Chondrocyte (in vitro differentiated cells): ENCODE measurements around the gene SAP25. TPM values are rescaled to one million over a fixed set of nuclear protein-coding genes. Genes with fewer than 3 reads are reported as not detected.
A peak's percentile ranks its signal among the peaks of the same experiment; 100 is the strongest.

Source experiments
- DNase-seq: peaks from one replicate; pipeline ENCODE4 v3.0.0; 2021; ENCODE audit warnings: mixed read lengths, low spot score
- H3K27ac Mint-ChIP-seq: one replicate; pipeline ENCODE4 v1.8.0; 2021; ENCODE audit warnings: mild to moderate bottlenecking, moderate library complexity, mixed read lengths; ENCODE audit not compliant: unreplicated experiment
- H3K27me3 Mint-ChIP-seq: 2 replicates; pipeline ENCODE4 v1.8.0; 2021; ENCODE audit warnings: low read depth, mixed read lengths
- H3K36me3 Mint-ChIP-seq: 2 replicates; pipeline ENCODE4 v1.8.0; 2021; ENCODE audit warnings: low read depth, mixed read lengths
- H3K4me1 Mint-ChIP-seq: 2 replicates; pipeline ENCODE4 v1.8.0; 2021; ENCODE audit warnings: low read depth, mild to moderate bottlenecking, mixed read lengths
- H3K4me3 Mint-ChIP-seq: one replicate; pipeline ENCODE4 v1.8.0; 2021; ENCODE audit warnings: mild to moderate bottlenecking, moderate library complexity, mixed read lengths; ENCODE audit not compliant: unreplicated experiment
- H3K9me3 Mint-ChIP-seq: 2 replicates; pipeline ENCODE4 v1.8.0; 2021; ENCODE audit warnings: low read depth, mixed read lengths
- CTCF ChIP-seq: fragments of 200-600 bp; sonication (generic); IDR thresholded peaks from 2 replicates; pipeline ENCODE4 v1.5.0; 2021; ENCODE audit warnings: antibody characterized with exemption, mild to moderate bottlenecking, moderate library complexity
- total RNA-seq: library from RNA; stranded (reverse); gene quantifications from 3 replicates; pipeline ENCODE4 v1.2.1, GENCODE V29; 2021

The SAP25 gene
- total RNA-seq, 1 donor from 2014 or later, result 0.70 TPM

GRCh38 chr7:100591596-100591995 lies 17.9 kb upstream of the SAP25 start:
- Mint-ChIP-seq H3K27me3 (no peaks in the 10 kb centered on the region), H3K9me3 (no peaks in the 10 kb centered on the region), H3K4me3 (no peak overlapping the region), H3K27ac (no peak overlapping the region), H3K36me3 (no peaks in the 10 kb centered on the region), H3K4me1 (peaks cover 13% of the 10 kb centered on the region)
- no peak for TF ChIP-seq CTCF
- DNase-seq, result no peak

- no peak for DNase-seq
- H3K9me3 Mint-ChIP-seq, result no peaks in the 10 kb centered on the region
- no peaks in the 10 kb centered on the region for H3K27me3 Mint-ChIP-seq
- peaks cover 16% of the 10 kb centered on the region for H3K4me1 Mint-ChIP-seq
- H3K4me3 Mint-ChIP-seq, result no peak overlapping the region
- TF ChIP-seq CTCF, result no peak
- H3K27ac Mint-ChIP-seq, result peak overlapping the region; percentile 37
- no peaks in the 10 kb centered on the region for H3K36me3 Mint-ChIP-seq
These were observed 16.5 kb upstream of the SAP25 start for GRCh38 chr7:100590077-100590737.

GRCh38 chr7:100589341-100589947 lies 15.7 kb upstream of the SAP25 start:
- no peak for TF ChIP-seq CTCF
- Mint-ChIP-seq H3K4me3 (no peak overlapping the region), H3K9me3 (no peaks in the 10 kb centered on the region), H3K4me1 (peaks cover 24% of the 10 kb centered on the region), H3K36me3 (no peaks in the 10 kb centered on the region), H3K27ac (no peak overlapping the region), H3K27me3 (no peaks in the 10 kb centered on the region)
- DNase-seq, result no peak

GRCh38 chr7:100588438-100588837 lies 14.7 kb upstream of the SAP25 start:
- Mint-ChIP-seq H3K4me1 (peaks cover 34% of the 10 kb centered on the region), H3K27ac (no peak overlapping the region), H3K9me3 (no peaks in the 10 kb centered on the region), H3K4me3 (no peak overlapping the region), H3K36me3 (no peaks in the 10 kb centered on the region), H3K27me3 (no peaks in the 10 kb centered on the region)
- peak; percentile 60 for TF ChIP-seq CTCF
- no peak for DNase-seq

- peak within 1 kb of the TSS; percentile 85 for H3K4me3 Mint-ChIP-seq
- no peaks in the 10 kb centered on the region for H3K27me3 Mint-ChIP-seq
These were observed 12.7 kb upstream of the SAP25 start, which contains the start of gene FBXO24 for GRCh38 chr7:100586266-100587025. TSS of gene FBXO24 (plus strand) at chr7:100586328. CDS start at chr7:100586626, 298 bp downstream.

More at GRCh38 chr7:100586266-100587025, 12.7 kb upstream of the SAP25 start, which contains the start of gene FBXO24:
- H3K4me1 Mint-ChIP-seq, result peaks cover 39% of the 10 kb centered on the region
- H3K36me3 Mint-ChIP-seq, result no peaks in the 10 kb centered on the region
- H3K9me3 Mint-ChIP-seq, result no peaks in the 10 kb centered on the region
- DNase-seq, result peak; percentile 100
- TF ChIP-seq CTCF, result no peak
- peak within 1 kb of the TSS; percentile 92 for H3K27ac Mint-ChIP-seq
